Measurements from ENCODE around the gene ATXN2L. TPM values are rescaled to one million over a fixed set of nuclear protein-coding genes. Genes with fewer than 3 reads are reported as not detected.
"Not testable (repeated sequence)": the region's sequence is repeated elsewhere in the genome, so short reads cannot be mapped to it uniquely, and the experiment has no call there.

Gene ATXN2L
- total and polyA plus RNA-seq, 2 experiments from 2014 or later: 134 to 192 TPM

DNA sequence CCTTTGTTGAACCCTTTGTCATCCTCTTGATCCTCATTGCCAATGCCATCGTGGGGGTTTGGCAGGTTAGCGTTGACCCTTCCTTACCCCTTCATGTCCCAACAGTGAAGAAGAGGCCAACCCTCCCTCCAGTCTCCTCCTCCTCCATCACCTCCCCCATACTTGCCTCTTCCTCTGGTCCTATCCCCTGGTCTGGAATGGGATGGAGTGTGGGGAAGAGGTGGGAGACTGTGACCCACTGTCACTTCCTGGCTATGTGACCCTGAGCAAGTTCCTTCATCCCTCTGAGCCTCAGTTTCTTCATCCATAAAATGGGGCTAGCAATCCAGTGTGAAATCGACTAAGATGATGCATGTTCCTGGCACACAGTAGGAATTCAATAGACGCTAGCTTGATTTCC is 58.2 kb downstream of the ATXN2L start (continued):
- TF ChIP-seq ZNF462 (CRISPR knock-in tag; IDR thresholded peaks at IDR 0.05) (no peak), POLR2AphosphoS5 (IDR thresholded peaks at IDR 0.05; ENCODE audit: low read depth) (no peak), ZNF114 (CRISPR knock-in tag; IDR thresholded peaks at IDR 0.05) (no peak), EZH2phosphoT487 (IDR thresholded peaks at IDR 0.05; ENCODE audit: unreplicated experiment) (no peak), STAT1 (IDR thresholded peaks at IDR 0.05; ENCODE audit: unreplicated experiment) (no peak), EZH2 (IDR thresholded peaks at IDR 0.05; ENCODE audit: low read depth, unreplicated experiment) (no peak)
- TF ChIP-seq, protein P1, sequence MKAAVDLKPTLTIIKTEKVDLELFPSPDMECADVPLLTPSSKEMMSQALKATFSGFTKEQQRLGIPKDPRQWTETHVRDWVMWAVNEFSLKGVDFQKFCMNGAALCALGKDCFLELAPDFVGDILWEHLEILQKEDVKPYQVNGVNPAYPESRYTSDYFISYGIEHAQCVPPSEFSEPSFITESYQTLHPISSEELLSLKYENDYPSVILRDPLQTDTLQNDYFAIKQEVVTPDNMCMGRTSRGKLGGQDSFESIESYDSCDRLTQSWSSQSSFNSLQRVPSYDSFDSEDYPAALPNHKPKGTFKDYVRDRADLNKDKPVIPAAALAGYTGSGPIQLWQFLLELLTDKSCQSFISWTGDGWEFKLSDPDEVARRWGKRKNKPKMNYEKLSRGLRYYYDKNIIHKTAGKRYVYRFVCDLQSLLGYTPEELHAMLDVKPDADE (IDR thresholded peaks at IDR 0.05): no peak
- TF ChIP-seq, protein P2, sequence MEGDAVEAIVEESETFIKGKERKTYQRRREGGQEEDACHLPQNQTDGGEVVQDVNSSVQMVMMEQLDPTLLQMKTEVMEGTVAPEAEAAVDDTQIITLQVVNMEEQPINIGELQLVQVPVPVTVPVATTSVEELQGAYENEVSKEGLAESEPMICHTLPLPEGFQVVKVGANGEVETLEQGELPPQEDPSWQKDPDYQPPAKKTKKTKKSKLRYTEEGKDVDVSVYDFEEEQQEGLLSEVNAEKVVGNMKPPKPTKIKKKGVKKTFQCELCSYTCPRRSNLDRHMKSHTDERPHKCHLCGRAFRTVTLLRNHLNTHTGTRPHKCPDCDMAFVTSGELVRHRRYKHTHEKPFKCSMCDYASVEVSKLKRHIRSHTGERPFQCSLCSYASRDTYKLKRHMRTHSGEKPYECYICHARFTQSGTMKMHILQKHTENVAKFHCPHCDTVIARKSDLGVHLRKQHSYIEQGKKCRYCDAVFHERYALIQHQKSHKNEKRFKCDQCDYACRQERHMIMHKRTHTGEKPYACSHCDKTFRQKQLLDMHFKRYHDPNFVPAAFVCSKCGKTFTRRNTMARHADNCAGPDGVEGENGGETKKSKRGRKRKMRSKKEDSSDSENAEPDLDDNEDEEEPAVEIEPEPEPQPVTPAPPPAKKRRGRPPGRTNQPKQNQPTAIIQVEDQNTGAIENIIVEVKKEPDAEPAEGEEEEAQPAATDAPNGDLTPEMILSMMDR (conservative IDR thresholded peaks at IDR 0.05; ENCODE audit: low read depth in 2 of 2): no peak

DNA sequence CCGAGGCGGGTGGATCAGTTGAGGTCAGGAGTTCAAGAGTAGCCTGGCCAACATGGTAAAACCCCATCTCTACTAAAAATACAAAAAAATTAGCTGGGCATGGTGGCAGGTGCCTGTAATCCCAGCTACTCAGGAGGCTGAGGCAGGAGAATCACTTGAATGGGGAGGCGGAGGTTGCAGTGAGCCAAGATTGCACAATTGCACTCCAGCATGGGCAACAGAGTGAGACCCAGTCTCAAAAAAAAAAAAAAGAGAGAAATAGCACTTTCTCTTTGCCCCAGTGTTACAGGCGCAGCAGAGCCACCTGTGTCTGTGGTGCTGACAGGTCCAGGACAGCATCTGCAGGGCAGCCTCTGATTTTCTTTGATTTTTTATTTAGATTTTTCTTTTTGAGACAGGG is 58.8 kb downstream of the ATXN2L start:
- DNase-seq (ENCODE audit: low spot score); H2AFZ ChIP-seq; H3K36me3 Mint-ChIP-seq (ENCODE audit: low read depth); H3K4me2 ChIP-seq; H3K9me3 Mint-ChIP-seq; H3K36me3 ChIP-seq (ENCODE audit: insufficient read depth); ATAC-seq; H4K20me1 ChIP-seq (replicated peaks; ENCODE audit: insufficient read depth); H3K27ac ChIP-seq (ENCODE audit: low read depth); H3K27ac Mint-ChIP-seq; H3K4me3 ChIP-seq; H3K79me2 ChIP-seq (replicated peaks; ENCODE audit: insufficient read depth); H3K9me2 ChIP-seq (ENCODE audit: insufficient read depth): not testable (repeated sequence)
- H3F3A ChIP-seq (replicated peaks; ENCODE audit: low read depth): peaks cover 10% of the 10 kb centered on the region
- H3K27me3 ChIP-seq (ENCODE audit: insufficient read depth): peaks cover 22% of the 10 kb centered on the region; the same call in 1 of the 2 replicates
- H3K4me3 Mint-ChIP-seq: peak overlapping the region; percentile 92; the same call in 1 of the 3 replicates
- peaks cover 36% of the 10 kb centered on the region for H3K4me1 ChIP-seq (ENCODE audit: insufficient read depth)
- peaks cover 57% of the 10 kb centered on the region for H3K4me1 Mint-ChIP-seq
- H3K27me3 Mint-ChIP-seq (ENCODE audit: insufficient read depth, low read depth, poor library complexity): peaks cover 31% of the 10 kb centered on the region

Measured in GM23338 (cell line).